Gastroesophageal sphincter (tissue), 4 donors: ENCODE data around the gene ASB6. TPM values are rescaled to one million over a fixed set of nuclear protein-coding genes. Genes with fewer than 3 reads are reported as not detected.

Experiments
- ATAC-seq: fragments of 150-250 bp; one replicate; pipeline ENCODE4 v1.9.1; 2016; ENCODE audit warnings: mild to moderate bottlenecking, moderate library complexity
- H3K27ac ChIP-seq, 4 donors: fragments of 200-600 bp; sonication (generic) in 3 of 4; 1 replicate in 3 of 4; 2 replicates in 1 of 4; pipeline ENCODE4 v1.5.1; 2016 to 2019
- H3K27me3 ChIP-seq: fragments of 200-600 bp; sonication (generic); one replicate; pipeline ENCODE4 v1.5.1; 2019
- H3K36me3 ChIP-seq, 2 donors: fragments of 200-600 bp; sonication (generic); one replicate each; pipeline ENCODE4 v1.5.1; 2019; ENCODE audit warnings: control low read depth in 1 of 2
- H3K4me1 ChIP-seq, 3 donors: fragments of 200-600 bp; sonication (generic); 1 replicate in 2 of 3; 2 replicates in 1 of 3; pipeline ENCODE4 v1.5.1; 2016 to 2019; ENCODE audit warnings: control low read depth in 2 of 3
- H3K4me3 ChIP-seq, 2 donors: fragments of 200-600 bp; sonication (generic); one replicate each; pipeline ENCODE4 v1.5.1; 2019; ENCODE audit warnings: mild to moderate bottlenecking in 1 of 2, moderate library complexity in 1 of 2
- H3K9me3 ChIP-seq, 3 donors: fragments of 200-600 bp; sonication (generic); one replicate each; pipeline ENCODE4 v1.5.1; 2017 to 2019; ENCODE audit warnings: control low read depth in 2 of 3
- CTCF ChIP-seq, 4 experiments: fragments of 200-600 bp in 2 of 4; fragments of 450-650 bp in 2 of 4; sonication (generic) in 1 of 4; IDR thresholded peaks; one replicate each; pipeline ENCODE4 v1.5.1; 2017 to 2019; ENCODE audit warnings: antibody characterized with exemption in 4 of 4, mild to moderate bottlenecking in 2 of 4, moderate library complexity in 2 of 4
- EP300 ChIP-seq: sonication (generic); formaldehyde crosslinking; IDR thresholded peaks from one replicate; pipeline ENCODE4 v1.6.1; 2017; ENCODE audit warnings: antibody characterized with exemption, mild to moderate bottlenecking
- POLR2A ChIP-seq, 2 donors: fragments of 450-650 bp; IDR thresholded peaks; one replicate each; pipeline ENCODE4 v1.6.1; 2017; ENCODE audit warnings: antibody characterized with exemption in 2 of 2, mild to moderate bottlenecking in 2 of 2, moderate library complexity in 1 of 2
- POLR2AphosphoS5 ChIP-seq: sonication (generic); formaldehyde crosslinking; IDR thresholded peaks from one replicate; pipeline ENCODE4 v1.6.1; 2017; ENCODE audit warnings: antibody characterized with exemption
- WGBS, 2 donors: methylation state at CpG; one replicate each; pipeline ENCODE4 v1.1.5; 2018; ENCODE audit warnings: low coverage in 1 of 2; 5-methylcytosine and 5-hydroxymethylcytosine counted together
- total RNA-seq, 4 donors: library from RNA; depleted of rRNA; stranded (reverse); fragments of >200 nt; gene quantifications; one replicate each; pipeline ENCODE4 v1.1.0, GENCODE V29; 2016

The ASB6 gene, protein sequence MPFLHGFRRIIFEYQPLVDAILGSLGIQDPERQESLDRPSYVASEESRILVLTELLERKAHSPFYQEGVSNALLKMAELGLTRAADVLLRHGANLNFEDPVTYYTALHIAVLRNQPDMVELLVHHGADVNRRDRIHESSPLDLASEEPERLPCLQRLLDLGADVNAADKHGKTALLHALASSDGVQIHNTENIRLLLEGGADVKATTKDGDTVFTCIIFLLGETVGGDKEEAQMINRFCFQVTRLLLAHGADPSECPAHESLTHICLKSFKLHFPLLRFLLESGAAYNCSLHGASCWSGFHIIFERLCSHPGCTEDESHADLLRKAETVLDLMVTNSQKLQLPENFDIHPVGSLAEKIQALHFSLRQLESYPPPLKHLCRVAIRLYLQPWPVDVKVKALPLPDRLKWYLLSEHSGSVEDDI
- total RNA-seq: 10 to 100 TPM; 21.3 to 37.2 (median 28.2) TPM

- TF ChIP-seq POLR2AphosphoS5 (peak; percentile 93), EP300 (no peak), POLR2A (IDR thresholded peaks at IDR 0.05) (peak; percentile 78 to 80), CTCF (IDR thresholded peaks at IDR 0.05) (peak in 3 of 4 experiments; percentile 100)
- Histone ChIP-seq H3K4me3 (peak within 1 kb of the TSS; percentile 61 to 76), H3K4me1 (peaks cover 3 to 40% (median 20%) of the 10 kb centered on the region in 3 donors), H3K27me3 (no peaks in the 10 kb centered on the region), H3K9me3 (no peaks in the 10 kb centered on the region), H3K36me3 (peaks cover 0 to 25% of the 10 kb centered on the region in 2 donors), H3K27ac (peak within 1 kb of the TSS; percentile 63 to 91 (median 90))
- peak; percentile 98 for ATAC-seq
- no CpG with 5 or more reads among the region's 93 CpGs for WGBS, 2 donors
Measured at GRCh38 chr9:129641750-129642585, at the start of gene ASB6. ASB6 (minus strand) TSS chr9:129642151; CDS start chr9:129641999, 152 bp downstream.

DNA sequence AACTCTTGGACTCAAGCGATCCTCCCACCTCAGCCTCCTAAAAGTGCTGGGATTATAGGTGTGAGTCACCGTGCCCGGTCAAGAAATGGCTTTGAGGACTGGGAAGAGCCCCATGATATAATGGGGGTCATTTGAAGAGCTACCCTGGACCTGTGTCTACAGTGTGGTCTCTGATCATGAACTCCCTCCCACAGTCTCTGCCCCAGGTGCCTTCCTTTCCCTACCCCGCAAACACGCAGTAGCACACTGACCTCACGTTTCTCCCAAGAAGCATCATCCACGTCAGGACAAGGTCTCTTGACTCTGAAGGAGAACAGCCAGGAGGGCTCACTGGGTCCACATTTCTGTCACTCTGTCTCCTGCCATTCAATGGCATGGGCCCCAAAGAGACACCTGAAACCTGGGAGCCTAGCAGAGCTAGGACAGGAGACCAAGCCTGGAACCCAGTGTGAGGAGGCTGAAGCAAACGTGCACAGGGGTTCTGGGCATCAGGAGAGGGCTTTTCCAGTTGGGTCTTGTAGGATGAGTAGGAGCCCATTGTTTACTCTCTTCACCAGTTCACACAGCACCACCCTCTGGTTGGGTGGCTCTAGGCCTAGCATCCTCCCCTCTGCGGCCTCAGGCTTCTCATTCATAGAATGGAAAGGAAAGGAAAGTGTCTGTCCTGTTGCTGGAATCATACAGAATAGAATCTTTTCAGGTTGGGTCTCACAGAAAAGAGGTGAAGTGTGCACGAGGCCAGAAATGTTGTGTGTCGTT, 46.5 kb upstream of the ASB6 start:
- H3K9me3 ChIP-seq: no peaks in the 10 kb centered on the region
- no peaks in the 10 kb centered on the region for H3K27me3 ChIP-seq
- H3K27ac ChIP-seq: no peak overlapping the region
- H3K4me1 ChIP-seq: no peaks in the 10 kb centered on the region
- H3K4me3 ChIP-seq: no peak overlapping the region
- no peaks in the 10 kb centered on the region for H3K36me3 ChIP-seq
- no peak for ATAC-seq
- TF ChIP-seq POLR2AphosphoS5 (no peak), CTCF (IDR thresholded peaks at IDR 0.05) (no peak), EP300 (no peak), POLR2A (IDR thresholded peaks at IDR 0.05) (no peak)
- 77 to 90% methylated on average over 3 to 6 of the region's 11 CpGs for WGBS, 2 donors

- TF ChIP-seq POLR2AphosphoS5 (no peak), EP300 (no peak), POLR2A (IDR thresholded peaks at IDR 0.05) (no peak), CTCF (IDR thresholded peaks at IDR 0.05) (no peak)
- no peaks in the 10 kb centered on the region for H3K4me1 ChIP-seq
- H3K4me3 ChIP-seq: no peak overlapping the region
- H3K9me3 ChIP-seq: no peaks in the 10 kb centered on the region
- no peaks in the 10 kb centered on the region for H3K36me3 ChIP-seq
- H3K27me3 ChIP-seq: no peaks in the 10 kb centered on the region
- no peak for ATAC-seq
- no peak overlapping the region for H3K27ac ChIP-seq
- no CpG with 5 or more reads among the region's 10 CpGs for WGBS, 2 donors
Measured at GRCh38 chr9:129687391-129687790, 45.4 kb upstream of the ASB6 start.

GRCh38 chr9:129686736-129687135, 44.8 kb upstream of the ASB6 start:
- no peaks in the 10 kb centered on the region for H3K36me3 ChIP-seq
- no peak overlapping the region for H3K27ac ChIP-seq
- no peaks in the 10 kb centered on the region for H3K4me1 ChIP-seq
- TF ChIP-seq POLR2AphosphoS5 (no peak), POLR2A (IDR thresholded peaks at IDR 0.05) (no peak), CTCF (IDR thresholded peaks at IDR 0.05) (no peak), EP300 (no peak)
- WGBS, 2 donors: 80 to 100% methylated on average over 1 of the region's 9 CpGs
- no peaks in the 10 kb centered on the region for H3K9me3 ChIP-seq
- no peak overlapping the region for H3K4me3 ChIP-seq
- ATAC-seq: no peak
- peaks cover 6% of the 10 kb centered on the region for H3K27me3 ChIP-seq
